HEK293 (cell line): ENCODE measurements around the gene RIMS3.

Experiments
- BCL11B ChIP-seq: fragments of 450-650 bp; formaldehyde crosslinking; IDR thresholded peaks from 2 replicates; pipeline ENCODE4 v1.5.1; 2016; ENCODE audit warnings: low read depth, missing biosample characterization, missing genetic modification characterization
- ELK4 ChIP-seq: IDR thresholded peaks from 2 replicates; pipeline ENCODE4 v1.6.1; 2011; ENCODE audit warnings: mild to moderate bottlenecking, low read depth, low read length, borderline replicate concordance
- GLI2 ChIP-seq: fragments of 450-650 bp; formaldehyde crosslinking; IDR thresholded peaks from 2 replicates; pipeline ENCODE4; 2017; ENCODE audit warnings: missing biosample characterization, missing genetic modification characterization, low read depth, borderline replicate concordance
- IKZF3 ChIP-seq: fragments of 450-650 bp; IDR thresholded peaks from 2 replicates; pipeline ENCODE4 v1.5.0; 2018; ENCODE audit warnings: missing biosample characterization, mild to moderate bottlenecking, missing genetic modification characterization, moderate library complexity
- TRIM28 ChIP-seq: IDR thresholded peaks from 2 replicates; pipeline ENCODE4 v1.6.1; 2011; ENCODE audit warnings: low read length, control low read depth, borderline replicate concordance
- WT1 ChIP-seq: fragments of 450-650 bp; formaldehyde crosslinking; IDR thresholded peaks from 2 replicates; pipeline ENCODE4 v1.5.1; 2016; ENCODE audit warnings: missing biosample characterization, missing genetic modification characterization
- ZFP37 ChIP-seq: fragments of 450-650 bp; formaldehyde crosslinking; IDR thresholded peaks from 2 replicates; pipeline ENCODE4 v1.5.1; 2016; ENCODE audit warnings: missing biosample characterization, missing genetic modification characterization
- ZFP69B ChIP-seq: fragments of 450-650 bp; formaldehyde crosslinking; IDR thresholded peaks from 2 replicates; pipeline ENCODE4 v1.5.1; 2016; ENCODE audit warnings: missing biosample characterization, missing genetic modification characterization
- ZNF112 ChIP-seq: fragments of 450-650 bp; formaldehyde crosslinking; IDR thresholded peaks from 2 replicates; pipeline ENCODE4 v1.5.0; 2017; ENCODE audit warnings: missing biosample characterization, missing genetic modification characterization
- ZNF138 ChIP-seq: fragments of 450-650 bp; formaldehyde crosslinking; IDR thresholded peaks from 2 replicates; pipeline ENCODE4 v1.5.1; 2016; ENCODE audit warnings: missing biosample characterization, missing genetic modification characterization, borderline replicate concordance
- ZNF211 ChIP-seq: fragments of 450-650 bp; formaldehyde crosslinking; IDR thresholded peaks from 2 replicates; pipeline ENCODE4 v1.5.1; 2016; ENCODE audit warnings: low read depth, missing biosample characterization, missing genetic modification characterization
- ZNF239 ChIP-seq: fragments of 450-650 bp; formaldehyde crosslinking; IDR thresholded peaks from 2 replicates; pipeline ENCODE4 v1.5.1; 2016; ENCODE audit warnings: missing biosample characterization, missing genetic modification characterization
- ZNF248 ChIP-seq: fragments of 450-650 bp; formaldehyde crosslinking; IDR thresholded peaks from 2 replicates; pipeline ENCODE4 v1.5.1; 2017; ENCODE audit warnings: missing biosample characterization, missing genetic modification characterization
- ZNF423 ChIP-seq: fragments of 450-650 bp; formaldehyde crosslinking; IDR thresholded peaks from 2 replicates; pipeline ENCODE4 v1.5.1; 2016; ENCODE audit warnings: missing biosample characterization, missing genetic modification characterization
- ZNF426 ChIP-seq: fragments of 450-650 bp; formaldehyde crosslinking; IDR thresholded peaks from 2 replicates; pipeline ENCODE4 v1.5.1; 2017; ENCODE audit warnings: missing biosample characterization, missing genetic modification characterization, mild to moderate bottlenecking, inconsistent platforms, moderate library complexity
- ZNF433 ChIP-seq: fragments of 450-650 bp; formaldehyde crosslinking; IDR thresholded peaks from 2 replicates; pipeline ENCODE4 v1.5.1; 2016; ENCODE audit warnings: missing biosample characterization, missing genetic modification characterization, low read depth
- ZNF488 ChIP-seq: fragments of 450-650 bp; formaldehyde crosslinking; IDR thresholded peaks from 2 replicates; pipeline ENCODE4 v1.5.1; 2016; ENCODE audit warnings: missing biosample characterization, missing genetic modification characterization
- ZNF548 ChIP-seq: fragments of 450-650 bp; formaldehyde crosslinking; IDR thresholded peaks from 2 replicates; pipeline ENCODE4 v1.5.1; 2016; ENCODE audit warnings: missing biosample characterization, missing genetic modification characterization
- ZNF560 ChIP-seq: fragments of 450-650 bp; formaldehyde crosslinking; IDR thresholded peaks from 2 replicates; pipeline ENCODE4 v1.5.1; 2017; ENCODE audit warnings: missing biosample characterization, missing genetic modification characterization, borderline replicate concordance
- ZNF624 ChIP-seq: fragments of 450-650 bp; formaldehyde crosslinking; IDR thresholded peaks from 2 replicates; pipeline ENCODE4 v1.5.1; 2017; ENCODE audit warnings: missing biosample characterization, missing genetic modification characterization
- ZNF626 ChIP-seq: fragments of 450-650 bp; sonication (Bioruptor Pico); formaldehyde crosslinking; IDR thresholded peaks from 2 replicates; pipeline ENCODE4 v1.5.1; 2018; ENCODE audit warnings: missing biosample characterization, missing genetic modification characterization, inconsistent platforms
- ZNF670 ChIP-seq: fragments of 450-650 bp; formaldehyde crosslinking; IDR thresholded peaks from 2 replicates; pipeline ENCODE4 v1.5.1; 2016; ENCODE audit warnings: missing biosample characterization, missing genetic modification characterization, low read depth
- ZNF677 ChIP-seq: fragments of 450-650 bp; IDR thresholded peaks from 2 replicates; pipeline ENCODE4 v1.5.0; 2018; ENCODE audit warnings: missing biosample characterization, mild to moderate bottlenecking, missing genetic modification characterization, moderate library complexity
- ZNF701 ChIP-seq: fragments of 450-650 bp; formaldehyde crosslinking; IDR thresholded peaks from 2 replicates; pipeline ENCODE4 v1.5.1; 2016; ENCODE audit warnings: missing biosample characterization, missing genetic modification characterization
- ZNF747 ChIP-seq: fragments of 450-650 bp; formaldehyde crosslinking; IDR thresholded peaks from 2 replicates; pipeline ENCODE4 v1.5.1; 2016; ENCODE audit warnings: missing biosample characterization, missing genetic modification characterization
- ZSCAN4 ChIP-seq: fragments of 450-650 bp; formaldehyde crosslinking; IDR thresholded peaks from 2 replicates; pipeline ENCODE4 v1.5.1; 2017; ENCODE audit warnings: missing biosample characterization, missing genetic modification characterization
- ZSCAN5A ChIP-seq: fragments of 450-650 bp; formaldehyde crosslinking; IDR thresholded peaks from 2 replicates; pipeline ENCODE4 v1.5.1; 2016; ENCODE audit warnings: missing biosample characterization, missing genetic modification characterization
- TF ChIP-seq, protein P1 (sequence below): fragments of 450-650 bp; formaldehyde crosslinking; IDR thresholded peaks from 2 replicates; pipeline ENCODE4 v1.5.0; 2017; ENCODE audit warnings: missing biosample characterization, missing genetic modification characterization, borderline replicate concordance
- TF ChIP-seq, protein P2 (sequence below): fragments of 450-650 bp; formaldehyde crosslinking; IDR thresholded peaks from 2 replicates; pipeline ENCODE4 v1.5.1; 2016; ENCODE audit warnings: missing biosample characterization, missing genetic modification characterization
- TF ChIP-seq, protein P3 (sequence below): fragments of 450-650 bp; formaldehyde crosslinking; IDR thresholded peaks from 2 replicates; pipeline ENCODE4 v1.5.1; 2017; ENCODE audit warnings: missing biosample characterization, missing genetic modification characterization

Gene RIMS3

GRCh38 chr1:40665335-40666171, at the start of gene RIMS3 (continued):
- TF ChIP-seq GLI2 (tag by site-specific recombination): no peak
- TF ChIP-seq ZNF701 (tag by site-specific recombination): no peak
- TF ChIP-seq ZNF211 (tag by site-specific recombination): no peak
- no peak for TF ChIP-seq WT1 (tag by site-specific recombination)
- no peak for TF ChIP-seq ZNF426 (tag by site-specific recombination)
- TF ChIP-seq, protein P1, sequence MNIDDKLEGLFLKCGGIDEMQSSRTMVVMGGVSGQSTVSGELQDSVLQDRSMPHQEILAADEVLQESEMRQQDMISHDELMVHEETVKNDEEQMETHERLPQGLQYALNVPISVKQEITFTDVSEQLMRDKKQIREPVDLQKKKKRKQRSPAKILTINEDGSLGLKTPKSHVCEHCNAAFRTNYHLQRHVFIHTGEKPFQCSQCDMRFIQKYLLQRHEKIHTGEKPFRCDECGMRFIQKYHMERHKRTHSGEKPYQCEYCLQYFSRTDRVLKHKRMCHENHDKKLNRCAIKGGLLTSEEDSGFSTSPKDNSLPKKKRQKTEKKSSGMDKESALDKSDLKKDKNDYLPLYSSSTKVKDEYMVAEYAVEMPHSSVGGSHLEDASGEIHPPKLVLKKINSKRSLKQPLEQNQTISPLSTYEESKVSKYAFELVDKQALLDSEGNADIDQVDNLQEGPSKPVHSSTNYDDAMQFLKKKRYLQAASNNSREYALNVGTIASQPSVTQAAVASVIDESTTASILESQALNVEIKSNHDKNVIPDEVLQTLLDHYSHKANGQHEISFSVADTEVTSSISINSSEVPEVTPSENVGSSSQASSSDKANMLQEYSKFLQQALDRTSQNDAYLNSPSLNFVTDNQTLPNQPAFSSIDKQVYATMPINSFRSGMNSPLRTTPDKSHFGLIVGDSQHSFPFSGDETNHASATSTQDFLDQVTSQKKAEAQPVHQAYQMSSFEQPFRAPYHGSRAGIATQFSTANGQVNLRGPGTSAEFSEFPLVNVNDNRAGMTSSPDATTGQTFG (tag by site-specific recombination): no peak
- no peak for TF ChIP-seq ZNF548 (tag by site-specific recombination)
- TF ChIP-seq ZNF239 (tag by site-specific recombination): no peak
- TF ChIP-seq ZNF248 (tag by site-specific recombination): no peak
- no peak for TF ChIP-seq ZSCAN4
- TF ChIP-seq ZNF560: no peak
- no peak for TF ChIP-seq ZNF626 (tag by site-specific recombination)
- TF ChIP-seq ZNF677 (tag by site-specific recombination): no peak
- TF ChIP-seq ZNF624 (tag by site-specific recombination): no peak
- no peak for TF ChIP-seq ZNF747
- TF ChIP-seq, protein P2, sequence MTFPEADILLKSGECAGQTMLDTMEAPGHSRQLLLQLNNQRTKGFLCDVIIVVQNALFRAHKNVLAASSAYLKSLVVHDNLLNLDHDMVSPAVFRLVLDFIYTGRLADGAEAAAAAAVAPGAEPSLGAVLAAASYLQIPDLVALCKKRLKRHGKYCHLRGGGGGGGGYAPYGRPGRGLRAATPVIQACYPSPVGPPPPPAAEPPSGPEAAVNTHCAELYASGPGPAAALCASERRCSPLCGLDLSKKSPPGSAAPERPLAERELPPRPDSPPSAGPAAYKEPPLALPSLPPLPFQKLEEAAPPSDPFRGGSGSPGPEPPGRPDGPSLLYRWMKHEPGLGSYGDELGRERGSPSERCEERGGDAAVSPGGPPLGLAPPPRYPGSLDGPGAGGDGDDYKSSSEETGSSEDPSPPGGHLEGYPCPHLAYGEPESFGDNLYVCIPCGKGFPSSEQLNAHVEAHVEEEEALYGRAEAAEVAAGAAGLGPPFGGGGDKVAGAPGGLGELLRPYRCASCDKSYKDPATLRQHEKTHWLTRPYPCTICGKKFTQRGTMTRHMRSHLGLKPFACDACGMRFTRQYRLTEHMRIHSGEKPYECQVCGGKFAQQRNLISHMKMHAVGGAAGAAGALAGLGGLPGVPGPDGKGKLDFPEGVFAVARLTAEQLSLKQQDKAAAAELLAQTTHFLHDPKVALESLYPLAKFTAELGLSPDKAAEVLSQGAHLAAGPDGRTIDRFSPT: peak; percentile 36; the same call in 1 of the 2 replicates
- no peak for TF ChIP-seq ZNF138 (tag by site-specific recombination)
- no peak for TF ChIP-seq ZNF433 (tag by site-specific recombination)
- no peak for TF ChIP-seq ZNF112 (tag by site-specific recombination)
- TF ChIP-seq ZFP69B: no peak
- TF ChIP-seq, protein P3, sequence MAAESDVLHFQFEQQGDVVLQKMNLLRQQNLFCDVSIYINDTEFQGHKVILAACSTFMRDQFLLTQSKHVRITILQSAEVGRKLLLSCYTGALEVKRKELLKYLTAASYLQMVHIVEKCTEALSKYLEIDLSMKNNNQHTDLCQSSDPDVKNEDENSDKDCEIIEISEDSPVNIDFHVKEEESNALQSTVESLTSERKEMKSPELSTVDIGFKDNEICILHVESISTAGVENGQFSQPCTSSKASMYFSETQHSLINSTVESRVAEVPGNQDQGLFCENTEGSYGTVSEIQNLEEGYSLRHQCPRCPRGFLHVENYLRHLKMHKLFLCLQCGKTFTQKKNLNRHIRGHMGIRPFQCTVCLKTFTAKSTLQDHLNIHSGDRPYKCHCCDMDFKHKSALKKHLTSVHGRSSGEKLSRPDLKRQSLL (tag by site-specific recombination): no peak
- TF ChIP-seq ZNF670 (tag by site-specific recombination): no peak
- no peak for TF ChIP-seq ELK4
- TF ChIP-seq ZSCAN5A: no peak
- TF ChIP-seq ZFP37 (tag by site-specific recombination): no peak
- TF ChIP-seq IKZF3: no peak
- no peak for TF ChIP-seq TRIM28
- TF ChIP-seq BCL11B (tag by site-specific recombination): no peak
- TF ChIP-seq ZNF488: no peak
- TF ChIP-seq ZNF423 (tag by site-specific recombination): no peak
